ENCODE data around the gene MTUS2. TPM values are rescaled to one million over a fixed set of nuclear protein-coding genes. Genes with fewer than 3 reads are reported as not detected.

The MTUS2 gene
- total and polyA plus RNA-seq, 2 donors from 2014 or later = 0.06 to 0.22 TPM

- intact Hi-C loops (cut with DNase I) = no loop called here
These were observed 707.8 kb downstream of the MTUS2 start for GRCh38 chr13:29527916-29528315.

GRCh38 chr13:29529754-29530153 lies 709.6 kb downstream of the MTUS2 start:
- FAIRE-seq (no peak), DNase-seq (no peak)
- no peak overlapping the region for H3K9ac ChIP-seq (ENCODE audit: low read length in 3 of 3)
- TF ChIP-seq, protein P1, sequence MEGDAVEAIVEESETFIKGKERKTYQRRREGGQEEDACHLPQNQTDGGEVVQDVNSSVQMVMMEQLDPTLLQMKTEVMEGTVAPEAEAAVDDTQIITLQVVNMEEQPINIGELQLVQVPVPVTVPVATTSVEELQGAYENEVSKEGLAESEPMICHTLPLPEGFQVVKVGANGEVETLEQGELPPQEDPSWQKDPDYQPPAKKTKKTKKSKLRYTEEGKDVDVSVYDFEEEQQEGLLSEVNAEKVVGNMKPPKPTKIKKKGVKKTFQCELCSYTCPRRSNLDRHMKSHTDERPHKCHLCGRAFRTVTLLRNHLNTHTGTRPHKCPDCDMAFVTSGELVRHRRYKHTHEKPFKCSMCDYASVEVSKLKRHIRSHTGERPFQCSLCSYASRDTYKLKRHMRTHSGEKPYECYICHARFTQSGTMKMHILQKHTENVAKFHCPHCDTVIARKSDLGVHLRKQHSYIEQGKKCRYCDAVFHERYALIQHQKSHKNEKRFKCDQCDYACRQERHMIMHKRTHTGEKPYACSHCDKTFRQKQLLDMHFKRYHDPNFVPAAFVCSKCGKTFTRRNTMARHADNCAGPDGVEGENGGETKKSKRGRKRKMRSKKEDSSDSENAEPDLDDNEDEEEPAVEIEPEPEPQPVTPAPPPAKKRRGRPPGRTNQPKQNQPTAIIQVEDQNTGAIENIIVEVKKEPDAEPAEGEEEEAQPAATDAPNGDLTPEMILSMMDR (IDR thresholded peaks at IDR 0.05; ENCODE audit: borderline replicate concordance, extremely low read depth, insufficient read depth) = no peak
- no peak overlapping the region for H3K27ac ChIP-seq (ENCODE audit: low read depth in 2 of 2, low read length in 2 of 2)
- H3K9me3 ChIP-seq (ENCODE audit: control insufficient read depth in 2 of 3, insufficient read depth in 1 of 3, low read length in 3 of 3) = no peaks in the 10 kb centered on the region
- no peaks in the 10 kb centered on the region for H3K27me3 ChIP-seq (ENCODE audit: control insufficient read depth, insufficient read depth, low read length)
- H3K4me1 ChIP-seq (ENCODE audit: control insufficient read depth in 2 of 3, insufficient read depth in 2 of 3, low read depth in 1 of 3, low read length in 3 of 3) = no peaks in the 10 kb centered on the region
- intact Hi-C loops (cut with DNase I) = no loop called here
- H3K4me3 ChIP-seq (ENCODE audit: low read length in 3 of 3) = no peak overlapping the region
- H3K36me3 ChIP-seq (ENCODE audit: control insufficient read depth in 2 of 3, insufficient read depth in 3 of 3, low read length in 3 of 3) = no peaks in the 10 kb centered on the region

More at GRCh38 chr13:29527916-29528315, 707.8 kb downstream of the MTUS2 start:
- Histone ChIP-seq H3K27me3 (ENCODE audit: control insufficient read depth, insufficient read depth, low read length) (no peaks in the 10 kb centered on the region), H3K9me3 (ENCODE audit: control insufficient read depth in 2 of 3, insufficient read depth in 1 of 3, low read length in 3 of 3) (no peaks in the 10 kb centered on the region), H3K4me1 (ENCODE audit: control insufficient read depth in 2 of 3, insufficient read depth in 2 of 3, low read depth in 1 of 3, low read length in 3 of 3) (no peaks in the 10 kb centered on the region), H3K9ac (ENCODE audit: low read length in 3 of 3) (no peak overlapping the region), H3K4me3 (ENCODE audit: low read length in 3 of 3) (no peak overlapping the region), H3K27ac (ENCODE audit: low read depth in 2 of 2, low read length in 2 of 2) (no peak overlapping the region), H3K36me3 (ENCODE audit: control insufficient read depth in 2 of 3, insufficient read depth in 3 of 3, low read length in 3 of 3) (no peaks in the 10 kb centered on the region)
- DNase-seq (no peak), FAIRE-seq (no peak)
- TF ChIP-seq, protein P1 (IDR thresholded peaks at IDR 0.05; ENCODE audit: borderline replicate concordance, extremely low read depth, insufficient read depth) = no peak

DNA sequence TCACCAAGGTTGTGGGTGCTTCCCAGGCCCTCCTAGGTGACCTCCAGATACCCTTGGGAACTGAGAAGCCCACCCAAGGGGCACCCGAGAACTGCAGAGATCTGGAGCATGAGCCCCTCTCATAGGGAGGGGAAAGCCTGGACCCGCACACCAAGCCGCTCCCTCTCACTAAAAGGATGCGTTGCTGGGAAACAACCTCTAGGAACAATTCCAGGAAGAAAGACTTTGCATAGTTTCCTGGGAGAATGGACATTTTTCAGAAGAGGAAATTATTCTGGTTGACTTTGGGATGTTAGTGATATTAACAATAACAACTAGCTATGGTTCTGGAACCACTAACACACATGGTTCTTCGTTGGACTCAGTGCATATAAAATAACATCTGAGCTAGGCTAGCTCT lies 710.8 kb downstream of the MTUS2 start:
- Histone ChIP-seq H3K27me3 (ENCODE audit: control insufficient read depth, insufficient read depth, low read length) (no peaks in the 10 kb centered on the region), H3K9me3 (ENCODE audit: control insufficient read depth in 2 of 3, insufficient read depth in 1 of 3, low read length in 3 of 3) (no peaks in the 10 kb centered on the region), H3K4me3 (ENCODE audit: low read length in 3 of 3) (no peak overlapping the region), H3K4me1 (ENCODE audit: control insufficient read depth in 2 of 3, insufficient read depth in 2 of 3, low read depth in 1 of 3, low read length in 3 of 3) (no peaks in the 10 kb centered on the region), H3K36me3 (ENCODE audit: control insufficient read depth in 2 of 3, insufficient read depth in 3 of 3, low read length in 3 of 3) (no peaks in the 10 kb centered on the region), H3K27ac (ENCODE audit: low read depth in 2 of 2, low read length in 2 of 2) (no peak overlapping the region), H3K9ac (ENCODE audit: low read length in 3 of 3) (no peak overlapping the region)
- intact Hi-C loops (cut with DNase I) = no loop called here
- DNase-seq = no peak
- no peak for FAIRE-seq
- TF ChIP-seq, protein P1 (IDR thresholded peaks at IDR 0.05; ENCODE audit: borderline replicate concordance, extremely low read depth, insufficient read depth) = no peak

DNA sequence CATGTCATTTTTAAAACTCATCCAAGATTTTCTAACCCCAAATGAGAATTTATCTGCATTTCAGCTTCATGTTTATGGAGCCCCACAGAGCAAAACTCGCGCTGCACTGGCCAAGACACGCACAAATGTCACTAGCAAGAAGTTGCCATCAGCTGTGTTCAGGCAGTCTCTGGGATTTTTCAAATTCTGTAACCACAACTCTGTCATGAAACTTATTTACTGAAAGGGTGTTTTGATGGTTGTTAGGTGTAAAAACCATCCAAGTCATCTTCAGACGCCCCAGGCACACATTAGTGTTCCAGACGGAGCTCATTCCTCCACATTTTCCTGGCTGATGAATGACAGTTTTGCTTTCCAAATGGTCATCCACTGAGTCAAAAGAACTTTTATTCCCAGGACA lies 712.0 kb downstream of the MTUS2 start:
- Histone ChIP-seq H3K4me1 (ENCODE audit: control insufficient read depth in 2 of 3, insufficient read depth in 2 of 3, low read depth in 1 of 3, low read length in 3 of 3) (no peaks in the 10 kb centered on the region), H3K4me3 (ENCODE audit: low read length in 3 of 3) (no peak overlapping the region), H3K27ac (ENCODE audit: low read depth in 2 of 2, low read length in 2 of 2) (no peak overlapping the region), H3K36me3 (ENCODE audit: control insufficient read depth in 2 of 3, insufficient read depth in 3 of 3, low read length in 3 of 3) (no peaks in the 10 kb centered on the region), H3K27me3 (ENCODE audit: control insufficient read depth, insufficient read depth, low read length) (no peaks in the 10 kb centered on the region), H3K9me3 (ENCODE audit: control insufficient read depth in 2 of 3, insufficient read depth in 1 of 3, low read length in 3 of 3) (no peaks in the 10 kb centered on the region), H3K9ac (ENCODE audit: low read length in 3 of 3) (no peak overlapping the region)
- FAIRE-seq (no peak), DNase-seq (no peak)
- intact Hi-C loops (cut with DNase I) = no loop called here
- TF ChIP-seq, protein P1 (IDR thresholded peaks at IDR 0.05; ENCODE audit: borderline replicate concordance, extremely low read depth, insufficient read depth) = no peak

Measured in kidney (tissue), 14 donors.